ENCODE measurements around the gene PML.

PML gene

DNA sequence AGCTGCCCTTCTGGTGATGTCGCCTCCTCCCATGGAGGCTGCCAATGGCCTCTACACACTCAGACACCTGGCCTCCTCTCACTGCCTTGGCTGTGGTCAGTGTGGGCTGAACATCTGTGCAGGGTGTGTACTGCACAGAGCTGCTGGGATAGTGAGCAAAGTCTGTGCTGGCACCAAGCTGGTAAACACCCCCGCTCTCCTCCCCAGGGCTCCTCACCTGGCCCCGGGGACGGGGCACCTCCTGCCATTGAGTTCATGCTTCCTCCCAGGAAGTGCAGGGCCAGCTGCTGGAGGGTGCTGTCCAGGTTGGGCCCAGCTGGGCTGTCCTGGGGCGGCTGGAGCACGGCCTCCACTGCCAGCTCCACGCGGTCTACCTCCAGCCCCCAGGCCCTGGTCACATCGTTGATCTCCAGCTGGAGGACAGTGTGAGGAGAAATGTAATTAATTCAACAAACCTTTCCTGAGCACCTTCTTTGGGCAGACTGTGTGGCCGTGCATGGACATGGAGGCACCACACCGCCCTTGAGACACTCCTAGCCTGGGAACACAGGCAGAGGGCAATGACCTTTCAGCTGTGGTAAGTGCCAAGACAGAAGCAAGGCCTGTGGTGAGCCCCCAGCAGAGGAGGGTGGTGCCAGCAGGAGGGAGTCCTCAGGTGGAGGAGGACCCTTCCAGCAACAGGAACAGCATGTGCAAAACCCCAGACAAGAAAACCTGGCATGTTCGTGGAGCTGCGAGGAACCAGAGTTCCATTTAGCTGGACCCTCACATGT, 9.2 kb upstream of the PML start:
- no peak for DNase-seq

DNA sequence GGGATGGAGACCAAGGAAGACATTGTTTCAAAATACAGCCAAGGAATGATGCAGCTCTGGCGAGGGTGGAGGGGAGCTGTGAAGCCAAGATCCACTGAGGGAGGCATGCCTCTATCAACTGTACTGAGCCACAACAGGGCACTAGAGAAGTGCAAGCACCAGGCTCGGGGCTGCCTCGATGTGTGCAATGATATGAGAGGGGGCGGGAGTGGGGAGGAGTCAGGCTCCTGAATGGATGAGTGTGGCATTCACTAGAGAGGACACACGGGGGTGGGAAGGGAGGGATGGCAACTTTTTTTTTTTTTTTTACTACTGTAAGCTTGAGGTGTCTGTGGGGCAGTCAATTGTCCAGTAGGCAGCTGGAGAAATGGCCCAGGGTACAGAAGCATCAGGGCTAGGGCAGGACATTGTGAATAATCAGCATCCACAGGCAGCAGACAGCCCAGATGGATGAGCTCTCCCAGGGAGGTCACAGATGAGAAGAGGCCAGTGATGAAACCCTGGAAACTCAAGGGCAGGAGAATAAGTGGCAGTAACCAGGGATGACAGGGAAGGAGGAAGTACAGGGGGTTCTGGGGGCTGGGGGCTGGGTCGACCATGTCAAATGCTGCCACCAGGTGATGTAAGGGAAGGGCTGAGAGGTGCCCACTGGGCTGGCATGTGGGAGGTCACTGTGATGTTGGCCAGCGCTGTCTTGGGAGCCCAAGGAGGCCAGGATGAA, 8.3 kb upstream of the PML start:
- no peak for DNase-seq

DNA sequence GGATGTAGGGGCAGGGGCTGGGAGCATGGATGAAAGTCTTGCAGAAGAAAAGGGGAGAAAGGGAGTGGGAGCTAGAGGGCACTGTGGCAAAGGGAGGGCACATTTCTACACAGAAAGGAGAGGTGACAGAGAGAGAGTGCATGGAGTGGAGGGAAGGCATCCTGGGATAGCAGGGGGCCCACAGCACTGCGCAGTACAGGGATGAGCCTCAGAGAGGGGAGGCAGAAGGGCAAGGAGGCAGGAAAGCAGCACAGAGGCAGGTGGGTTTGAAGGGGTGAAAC, 7.8 kb upstream of the PML start:
- DNase-seq = no peak

DNA sequence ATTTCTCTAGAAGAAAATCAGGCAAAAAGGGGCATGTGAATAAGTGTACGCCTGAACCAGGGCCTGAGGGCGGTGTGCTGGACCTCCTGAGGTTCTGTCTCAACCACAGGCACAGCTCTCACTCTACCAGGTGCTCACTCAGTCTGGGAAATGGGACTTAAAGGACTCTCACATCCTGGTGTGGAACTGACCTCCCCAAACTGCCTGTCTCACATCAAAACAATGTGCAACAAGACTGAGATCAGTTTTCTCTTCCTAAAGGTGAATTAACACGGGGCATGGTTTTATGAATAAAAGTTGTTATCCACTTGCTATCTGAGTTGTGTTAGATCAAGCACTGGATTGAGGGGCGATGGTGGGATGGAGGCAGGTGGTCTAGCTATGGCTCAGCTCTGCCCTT, 7.3 kb upstream of the PML start:
- DNase-seq = no peak

DNA sequence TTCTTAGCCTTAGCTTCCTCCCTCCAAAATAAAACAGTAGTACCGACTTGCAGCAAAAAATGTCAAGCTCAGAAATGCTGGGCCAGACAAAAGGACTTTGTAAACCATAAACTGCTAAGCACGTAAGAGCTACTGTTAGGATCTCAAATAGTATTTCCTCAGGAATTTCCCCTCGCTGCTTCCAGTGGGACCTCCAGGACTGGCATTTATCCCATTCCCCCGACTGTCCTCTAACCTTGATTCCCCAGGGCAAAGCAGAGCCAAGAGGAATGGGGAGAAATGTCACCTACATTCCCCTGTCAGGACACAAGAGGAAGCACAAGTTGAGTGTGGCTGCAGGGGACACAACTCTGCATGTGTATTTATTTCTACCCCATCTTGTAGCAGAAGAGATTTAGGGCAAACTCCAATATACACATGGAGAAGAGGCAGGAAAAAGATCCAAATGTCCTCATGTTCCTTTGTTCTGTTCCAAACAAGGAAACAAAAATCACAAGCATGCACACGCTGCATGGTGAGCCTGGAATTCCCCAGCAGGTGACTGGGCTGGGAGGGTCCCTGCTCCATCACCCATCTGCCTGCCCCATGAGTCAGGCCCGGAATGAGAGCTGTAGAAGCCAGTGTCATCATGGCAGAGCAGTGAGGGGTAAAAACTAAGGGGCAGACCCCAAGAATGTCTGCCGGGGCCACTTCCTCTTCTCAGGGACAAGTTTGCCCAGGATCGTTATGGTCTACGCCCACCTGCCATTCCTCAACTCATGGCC, 6.7 kb upstream of the PML start:
- DNase-seq = no peak

DNA sequence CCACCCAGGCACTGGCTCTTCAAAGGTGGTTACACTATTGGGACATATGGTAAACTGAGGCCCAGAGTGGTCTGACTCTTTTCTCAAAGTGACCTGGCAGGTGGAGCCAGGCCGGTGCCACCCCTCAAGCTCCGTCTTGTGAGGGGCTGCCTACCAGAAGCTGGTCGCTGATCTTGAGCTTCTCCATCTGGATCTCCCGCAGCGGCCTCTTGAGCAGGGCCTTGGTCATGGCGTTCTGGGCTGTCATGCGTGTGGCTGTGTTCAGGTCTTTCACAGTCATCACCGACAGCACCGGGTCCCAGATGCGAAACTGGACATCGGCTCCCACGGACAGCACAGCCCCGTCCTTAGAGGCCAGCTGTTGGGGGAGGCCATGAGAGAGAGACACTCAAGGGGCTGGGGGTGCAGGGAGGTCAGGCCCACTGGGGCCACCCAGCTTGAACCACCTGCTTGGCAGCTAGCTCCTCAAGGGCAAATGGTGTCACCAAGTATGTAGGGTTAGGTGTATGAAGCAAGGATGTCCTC, 6.0 kb upstream of the PML start:
- DNase-seq = no peak

DNA sequence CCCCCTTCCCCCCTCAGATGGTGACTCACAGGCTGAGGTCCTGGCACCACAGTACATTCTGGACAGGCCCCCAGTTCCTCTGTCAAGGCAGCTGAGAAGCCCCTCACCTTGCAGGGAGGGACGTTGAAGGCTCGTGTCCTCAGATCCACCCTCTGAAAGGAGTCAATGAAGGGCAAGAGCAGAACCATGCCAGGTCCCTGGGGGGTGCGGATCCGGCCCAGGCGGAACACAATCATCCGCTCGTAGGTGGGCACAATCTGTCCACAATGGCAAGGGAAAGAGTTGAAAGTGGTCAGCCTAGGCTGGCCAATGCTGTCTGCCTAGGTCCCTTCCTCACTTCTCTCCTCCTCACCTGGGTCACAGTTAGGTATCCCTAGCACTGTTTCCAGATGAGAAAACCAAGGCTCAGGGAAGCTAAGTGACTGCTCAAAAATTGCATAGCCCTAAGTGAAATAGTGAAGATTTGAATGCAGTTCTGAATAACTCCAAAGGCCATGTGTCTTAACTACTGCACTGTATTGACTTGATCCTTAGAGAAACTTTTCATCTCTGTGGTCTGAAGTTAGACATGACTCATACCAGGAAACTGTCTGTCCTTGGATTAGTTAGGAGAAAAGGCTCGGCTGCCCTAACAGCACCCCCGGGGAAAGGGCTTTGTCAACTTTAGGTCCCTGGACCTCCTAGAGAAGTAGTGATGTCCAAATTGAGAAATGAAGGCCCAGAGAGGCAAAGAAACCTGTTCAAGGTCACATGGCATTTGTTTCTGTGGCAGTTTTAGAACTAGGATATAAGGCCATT, 5.3 kb upstream of the PML start:
- DNase-seq = no peak

DNA sequence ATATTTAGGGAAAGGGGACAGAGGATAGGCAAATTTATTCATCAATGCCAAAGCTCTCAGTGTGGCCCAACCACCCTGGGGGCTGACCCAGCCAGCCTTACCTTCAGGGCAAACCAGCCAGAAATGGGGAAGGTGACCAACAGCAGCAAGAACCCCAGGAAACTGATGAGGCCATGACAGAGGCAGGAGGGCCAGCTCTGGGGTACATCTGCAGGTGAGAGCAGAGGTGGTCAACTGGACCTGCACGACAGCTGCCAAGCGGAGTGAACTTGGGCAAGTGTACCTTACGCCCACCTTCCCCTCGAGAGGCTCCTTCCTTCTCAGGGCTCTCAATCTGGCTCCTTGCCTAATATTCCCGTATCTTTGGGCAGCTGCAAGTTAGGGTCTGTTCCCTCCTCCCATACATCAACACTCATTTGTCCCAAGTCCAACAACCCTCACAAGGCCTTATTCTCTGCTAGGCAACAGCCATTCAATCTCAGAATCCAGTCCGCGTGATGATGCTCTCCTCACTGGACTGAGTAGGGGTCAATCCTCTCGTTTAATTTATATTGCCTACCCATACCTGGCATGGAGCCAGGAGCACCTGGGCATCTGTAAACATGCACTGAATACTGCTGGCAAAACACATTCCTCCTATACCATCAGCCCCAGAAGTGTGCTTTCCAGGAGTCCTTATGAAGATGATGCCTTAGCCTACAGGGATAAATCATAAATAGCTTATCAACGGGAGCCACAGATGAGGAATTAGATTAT, 4.1 kb upstream of the PML start:
- no peak for DNase-seq

DNA sequence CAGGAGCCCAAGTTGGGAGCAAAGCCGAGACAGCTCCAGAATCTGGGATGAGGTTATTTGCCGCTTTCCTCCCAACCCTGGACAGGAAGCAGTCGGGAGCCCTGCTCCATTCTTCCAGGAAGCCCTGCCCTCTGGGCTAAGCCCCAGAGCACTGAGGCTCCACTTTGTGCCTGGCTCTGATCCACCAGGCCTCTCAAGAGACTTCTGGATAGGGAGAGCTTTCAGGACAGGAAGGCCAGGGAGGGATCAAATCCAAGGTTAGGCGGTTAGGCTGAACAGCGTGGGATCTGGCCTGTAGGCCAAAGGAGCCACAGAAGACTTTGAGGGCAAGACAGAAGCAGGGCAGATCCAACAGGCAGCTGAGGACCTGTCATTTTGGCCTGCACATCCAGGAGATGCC, 3.3 kb upstream of the PML start:
- no peak for DNase-seq

DNA sequence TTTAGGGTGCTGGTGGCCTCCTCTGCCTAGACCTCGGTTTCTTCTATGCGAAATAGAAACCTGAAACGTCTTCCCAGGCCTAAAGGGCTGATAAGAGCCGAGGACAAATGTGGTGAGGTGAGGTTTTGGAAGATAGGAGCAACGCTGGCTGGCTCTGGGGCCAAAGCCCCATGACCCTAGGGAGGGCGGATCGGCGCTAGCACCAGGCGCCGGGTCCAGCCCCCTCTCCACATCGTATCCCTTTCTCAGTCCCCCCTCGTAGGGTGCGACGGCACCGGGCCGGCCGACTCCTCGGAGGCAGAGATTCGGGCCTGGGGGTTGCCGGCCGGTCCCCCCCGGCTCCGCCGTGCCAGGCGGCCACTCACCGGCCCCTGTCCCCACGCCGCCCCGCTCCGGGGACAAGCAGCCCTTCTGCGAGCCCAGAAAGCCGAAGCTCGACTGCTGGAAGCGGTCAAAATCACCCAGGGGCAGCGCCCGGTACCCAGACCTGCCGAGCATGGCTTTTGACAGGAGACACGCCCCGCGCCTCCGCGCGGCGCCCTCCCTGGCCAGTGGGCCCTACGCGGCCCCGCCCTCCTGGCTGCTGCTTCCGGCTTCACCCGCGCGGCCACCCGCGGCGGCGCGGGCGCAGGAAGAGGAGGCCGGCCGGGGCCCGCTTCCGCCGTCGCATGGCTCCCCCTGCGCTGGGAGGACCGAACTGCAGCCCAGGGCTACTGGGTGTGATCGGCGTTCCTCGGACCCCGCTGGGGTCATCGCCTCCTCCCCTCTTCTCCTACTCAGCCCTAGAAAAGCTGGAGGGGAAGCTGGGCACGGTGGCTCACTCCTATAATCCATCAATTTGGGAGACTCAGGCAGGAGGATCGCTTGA, 2.6 kb upstream of the PML start, which contains the start of gene STOML1:
STOML1 (minus strand) TSS at position 570 of the 868 bp plus-strand sequence; CDS start at position 498, 72 bp downstream.
- peak; percentile 96 for DNase-seq

DNA sequence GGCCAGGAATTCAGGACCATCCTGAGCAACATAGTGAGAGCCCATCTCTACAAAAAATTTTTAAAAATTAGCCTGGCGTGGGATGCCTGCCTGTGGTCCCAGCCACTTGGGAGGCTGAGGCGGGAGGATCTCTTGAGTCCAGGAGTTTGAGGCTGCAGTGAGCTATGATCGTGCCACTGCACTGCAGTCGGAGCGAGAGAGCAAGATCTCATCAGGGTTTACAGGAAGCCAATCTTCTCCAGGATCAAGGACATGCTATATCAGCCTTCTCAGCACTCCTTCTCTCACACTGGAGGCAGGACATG, 2.0 kb upstream of the PML start:
- no peak for DNase-seq

DNA sequence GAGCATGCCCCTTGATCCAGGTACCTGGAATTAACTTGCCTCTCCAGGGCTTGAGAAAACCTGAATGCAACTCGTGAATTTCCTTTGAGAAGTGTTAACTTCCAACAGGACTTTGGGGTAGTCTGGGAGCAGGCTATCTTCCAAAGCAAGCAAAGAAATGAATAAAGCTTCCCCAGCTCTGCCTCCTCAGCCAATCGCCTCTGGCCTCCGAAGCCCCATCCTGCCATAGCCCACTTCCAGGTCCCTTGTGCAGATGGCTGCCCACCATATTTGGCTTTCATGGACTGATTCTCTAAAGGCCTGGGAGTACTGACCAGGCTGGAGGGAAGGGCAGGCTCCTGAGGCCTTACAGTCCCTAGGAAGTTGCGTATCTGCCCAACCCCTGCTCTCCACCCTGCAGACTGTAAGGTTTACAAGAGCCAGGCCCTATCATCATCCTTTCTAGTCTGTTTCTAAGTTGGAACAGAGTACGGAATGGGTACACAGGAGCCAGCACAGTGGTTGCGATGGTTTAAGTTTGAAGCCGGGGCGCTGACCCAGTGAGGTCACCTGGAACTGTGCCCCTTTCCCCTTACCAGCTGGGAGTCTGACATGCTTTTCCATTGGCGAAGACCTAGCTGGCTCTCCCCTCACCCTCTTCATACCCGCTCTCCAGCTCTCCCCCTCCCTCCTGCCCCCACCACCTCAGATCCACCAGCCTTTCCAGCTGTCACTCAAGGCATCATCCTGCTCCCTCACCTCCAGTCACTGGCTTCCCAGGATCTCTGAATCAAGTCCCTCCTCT, 1.1 kb upstream of the PML start:
- no peak for DNase-seq

DNA sequence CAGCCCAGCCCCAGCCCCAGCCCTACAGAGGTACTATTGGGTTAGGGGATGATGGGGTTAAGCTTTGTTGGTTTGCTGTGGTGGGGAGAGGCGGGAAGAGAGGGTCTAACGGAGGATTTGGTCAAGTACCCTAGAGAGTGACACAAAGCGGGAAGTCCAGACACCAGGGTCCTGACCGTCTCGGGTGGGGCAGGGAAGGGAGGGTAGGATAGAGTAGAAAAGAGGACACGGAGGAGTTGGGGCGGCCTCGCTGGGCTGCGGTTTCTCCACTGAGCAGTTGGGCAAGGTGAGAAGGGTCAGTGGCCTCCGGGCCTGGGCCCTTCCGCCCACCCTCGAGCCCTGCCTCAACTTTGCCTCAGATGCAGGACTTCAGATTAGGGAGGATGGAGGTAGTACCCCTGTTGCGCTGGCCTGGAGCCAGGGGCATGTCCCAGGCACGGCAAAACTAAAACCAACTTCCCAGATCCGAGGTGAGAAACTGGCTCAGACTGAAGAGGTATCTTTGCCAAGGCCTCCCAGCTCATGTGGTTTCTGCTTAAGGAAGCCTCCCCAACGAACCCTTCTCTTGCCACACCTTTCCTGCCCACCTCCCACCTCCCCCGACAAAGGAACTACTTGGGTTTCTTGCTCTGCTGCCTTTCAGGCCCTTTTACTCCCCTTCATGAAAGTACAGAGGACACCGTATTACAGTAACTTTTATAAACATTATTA, 551 bp downstream of the PML start:
- no peak for DNase-seq

DNA sequence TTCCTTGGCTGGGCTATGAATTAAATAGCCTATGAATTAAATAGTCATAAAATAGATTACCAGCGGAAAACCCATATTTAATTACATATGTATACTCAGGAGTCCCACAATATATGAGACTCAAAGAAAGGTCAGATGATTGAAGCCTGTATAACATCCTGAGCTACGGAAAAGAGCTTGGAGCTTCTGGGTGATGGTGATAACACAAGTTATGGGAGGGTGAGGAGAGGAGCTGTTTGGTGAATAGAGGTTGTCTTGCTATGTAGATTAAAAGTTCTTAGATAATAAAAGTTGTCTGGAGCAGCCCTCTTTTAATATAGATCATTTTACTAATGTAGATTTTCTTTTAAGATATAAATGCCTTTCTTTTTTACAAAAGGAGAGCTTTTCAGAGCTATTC, 1.8 kb downstream of the PML start:
- DNase-seq = no peak

DNA sequence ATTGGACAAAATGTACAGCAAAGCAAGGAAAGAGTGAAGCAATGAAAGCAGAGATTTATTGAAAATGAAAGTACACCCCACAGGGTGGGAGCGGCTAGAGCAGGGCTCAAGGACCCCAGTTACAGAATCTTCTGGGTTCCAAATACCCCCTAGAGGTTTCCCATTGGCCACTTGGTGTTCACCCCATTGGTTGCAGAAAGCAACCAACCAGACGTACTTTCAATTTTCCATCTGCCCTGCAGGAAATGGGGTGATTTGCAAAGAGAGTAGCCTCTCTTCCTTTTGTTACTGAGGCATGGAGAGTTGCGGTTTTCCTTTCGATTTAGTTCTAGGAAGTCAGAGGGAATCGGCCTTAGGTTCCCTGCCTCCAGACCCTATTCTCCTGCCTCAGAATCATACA, 2.4 kb downstream of the PML start:
- DNase-seq = no peak

DNA sequence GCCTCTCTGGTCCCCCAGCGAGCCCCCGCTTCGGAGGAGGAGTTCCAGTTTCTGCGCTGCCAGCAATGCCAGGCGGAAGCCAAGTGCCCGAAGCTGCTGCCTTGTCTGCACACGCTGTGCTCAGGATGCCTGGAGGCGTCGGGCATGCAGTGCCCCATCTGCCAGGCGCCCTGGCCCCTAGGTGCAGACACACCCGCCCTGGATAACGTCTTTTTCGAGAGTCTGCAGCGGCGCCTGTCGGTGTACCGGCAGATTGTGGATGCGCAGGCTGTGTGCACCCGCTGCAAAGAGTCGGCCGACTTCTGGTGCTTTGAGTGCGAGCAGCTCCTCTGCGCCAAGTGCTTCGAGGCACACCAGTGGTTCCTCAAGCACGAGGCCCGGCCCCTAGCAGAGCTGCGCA, 3.5 kb downstream of the PML start:
- DNase-seq = no peak

DNA sequence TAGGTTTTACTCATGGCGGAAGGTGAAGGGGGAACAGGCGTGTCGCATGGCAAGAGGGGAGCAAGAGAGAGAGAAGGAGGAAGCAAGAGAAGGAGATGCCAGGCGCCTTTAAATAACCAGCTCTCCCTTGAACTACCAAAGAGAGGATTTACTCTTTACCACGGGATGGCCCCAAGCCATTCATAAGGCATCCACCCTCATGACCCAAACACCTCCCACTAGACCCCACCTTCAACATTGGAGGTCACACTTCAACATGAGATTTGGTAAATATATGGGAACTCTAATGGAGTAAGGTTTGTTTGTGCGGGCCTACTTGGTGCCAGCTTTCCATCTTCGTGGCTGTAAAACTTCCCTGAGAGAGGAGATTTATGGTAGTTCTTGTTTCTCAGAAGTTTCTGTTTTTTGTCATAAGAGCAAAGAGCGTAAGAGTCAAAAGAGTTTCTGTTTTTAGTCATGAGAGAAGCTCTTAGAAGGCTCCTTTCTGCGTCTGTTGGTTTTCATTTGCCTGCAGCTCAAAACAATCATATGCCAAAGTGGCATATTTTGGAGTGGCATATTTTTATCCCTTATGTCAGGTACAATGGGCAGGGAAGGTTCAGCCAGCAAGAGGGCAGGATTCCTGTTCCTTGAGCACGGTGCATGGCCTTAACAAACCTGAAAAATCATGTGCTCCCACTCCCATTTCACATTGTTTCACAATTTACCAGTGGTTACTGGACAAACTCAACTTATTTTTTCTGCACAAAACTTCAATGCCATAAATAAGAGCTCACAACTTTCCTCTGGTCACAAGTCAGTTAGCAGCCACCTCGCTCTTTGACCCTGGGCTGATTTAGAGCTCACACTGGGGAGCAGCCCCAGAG, 12.5 kb downstream of the PML start:
- DNase-seq = no peak

DNA sequence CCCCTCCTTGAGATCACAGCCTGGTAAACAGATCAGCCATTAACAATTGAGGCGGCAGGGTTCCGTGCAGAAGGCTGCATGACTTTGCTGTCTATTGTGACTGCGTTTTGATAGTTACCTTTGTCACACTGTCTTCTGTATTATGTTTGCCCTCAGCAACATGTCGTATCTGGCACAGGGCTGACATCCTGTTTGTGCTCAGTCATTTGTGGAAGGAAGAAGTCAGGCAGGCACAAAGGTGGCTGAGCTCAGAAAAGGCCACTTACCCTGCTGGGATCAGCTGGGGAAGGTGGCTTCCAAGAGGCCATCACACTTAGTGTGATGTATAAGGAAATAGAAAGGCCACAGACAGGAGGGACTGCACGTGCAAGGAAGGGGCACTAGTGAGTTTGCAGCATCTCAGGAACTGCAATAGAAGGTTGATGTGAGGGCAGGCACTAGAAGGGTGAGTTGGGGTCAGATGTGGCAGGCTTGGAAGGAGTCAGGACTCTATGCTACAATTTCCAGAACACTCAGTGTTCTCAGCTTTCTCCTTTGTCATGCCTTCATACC, 13.4 kb downstream of the PML start:
- no peak for DNase-seq

DNA sequence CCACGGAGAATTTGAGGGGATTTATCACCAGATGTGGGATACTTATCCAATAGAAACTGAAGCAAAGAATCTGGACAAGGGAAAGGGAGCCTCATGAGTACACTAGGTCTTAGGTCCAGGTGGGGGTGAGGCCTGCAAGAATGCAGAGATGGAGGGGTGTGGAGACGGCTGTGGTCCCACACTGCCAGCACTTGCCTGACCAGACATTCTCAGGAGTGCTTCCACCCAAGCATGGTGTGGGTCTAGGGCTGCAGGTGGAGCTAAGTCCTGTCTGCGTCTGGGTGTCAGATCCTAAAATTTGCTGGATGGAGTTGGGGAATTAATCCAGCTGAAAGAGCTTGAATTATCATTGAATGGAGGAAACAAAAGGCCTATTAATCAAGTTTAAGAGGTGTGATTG, 14.4 kb downstream of the PML start:
- no peak for DNase-seq

Measured in activated naive CD4-positive, alpha-beta T cell treated with anti-CD3 and anti-CD28 coated beads, Interleukin-2, amount 50 U/mL, for 16 hours (primary cell).